ENCODE measurements around the gene CPPED1.

DNA sequence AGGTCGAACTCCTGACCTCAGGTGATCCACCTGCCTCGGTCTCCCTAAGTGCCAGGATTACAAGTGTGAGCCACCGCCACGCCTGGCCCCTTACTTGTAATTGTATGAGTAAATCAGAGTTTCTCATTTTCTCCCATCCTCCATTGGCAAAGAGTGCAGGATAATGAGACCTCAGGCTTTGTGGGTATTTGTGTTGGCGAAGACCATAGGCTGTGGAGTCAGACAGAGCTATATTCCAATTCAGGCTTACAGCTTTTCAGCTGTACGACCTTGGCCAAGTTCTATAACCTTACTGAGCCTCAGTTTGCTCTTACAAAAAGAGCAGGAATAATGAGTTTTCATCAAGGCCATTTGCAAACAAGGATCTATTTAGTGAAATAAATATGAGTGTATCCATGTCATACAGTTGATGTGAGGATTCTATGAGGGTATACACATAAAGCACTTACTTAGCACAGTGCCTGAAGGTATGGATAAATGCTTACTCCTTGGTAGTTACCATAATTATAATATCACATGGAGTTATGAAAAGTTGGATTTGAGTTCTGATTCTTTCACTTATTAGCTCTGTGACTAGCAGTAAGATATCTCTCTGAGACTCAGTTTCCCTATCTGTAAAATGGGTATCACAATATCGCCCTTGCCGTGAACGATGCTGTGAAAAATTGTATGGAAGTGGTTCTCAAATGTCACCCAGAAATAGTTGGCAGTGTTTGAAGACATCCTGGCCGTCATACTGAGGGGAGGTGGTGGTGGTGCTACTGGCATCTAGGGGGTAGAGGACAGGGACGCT lies 25.6 kb upstream of the CPPED1 start:
- no peak for TF ChIP-seq POLR2A (IDR thresholded peaks at IDR 0.05)
- TF ChIP-seq, protein P1, sequence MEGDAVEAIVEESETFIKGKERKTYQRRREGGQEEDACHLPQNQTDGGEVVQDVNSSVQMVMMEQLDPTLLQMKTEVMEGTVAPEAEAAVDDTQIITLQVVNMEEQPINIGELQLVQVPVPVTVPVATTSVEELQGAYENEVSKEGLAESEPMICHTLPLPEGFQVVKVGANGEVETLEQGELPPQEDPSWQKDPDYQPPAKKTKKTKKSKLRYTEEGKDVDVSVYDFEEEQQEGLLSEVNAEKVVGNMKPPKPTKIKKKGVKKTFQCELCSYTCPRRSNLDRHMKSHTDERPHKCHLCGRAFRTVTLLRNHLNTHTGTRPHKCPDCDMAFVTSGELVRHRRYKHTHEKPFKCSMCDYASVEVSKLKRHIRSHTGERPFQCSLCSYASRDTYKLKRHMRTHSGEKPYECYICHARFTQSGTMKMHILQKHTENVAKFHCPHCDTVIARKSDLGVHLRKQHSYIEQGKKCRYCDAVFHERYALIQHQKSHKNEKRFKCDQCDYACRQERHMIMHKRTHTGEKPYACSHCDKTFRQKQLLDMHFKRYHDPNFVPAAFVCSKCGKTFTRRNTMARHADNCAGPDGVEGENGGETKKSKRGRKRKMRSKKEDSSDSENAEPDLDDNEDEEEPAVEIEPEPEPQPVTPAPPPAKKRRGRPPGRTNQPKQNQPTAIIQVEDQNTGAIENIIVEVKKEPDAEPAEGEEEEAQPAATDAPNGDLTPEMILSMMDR (IDR thresholded peaks at IDR 0.05): no peak

Measured in tibial nerve (tissue), 3 donors.